ENCODE data around the gene TMEM255A.

TMEM255A gene

DNA sequence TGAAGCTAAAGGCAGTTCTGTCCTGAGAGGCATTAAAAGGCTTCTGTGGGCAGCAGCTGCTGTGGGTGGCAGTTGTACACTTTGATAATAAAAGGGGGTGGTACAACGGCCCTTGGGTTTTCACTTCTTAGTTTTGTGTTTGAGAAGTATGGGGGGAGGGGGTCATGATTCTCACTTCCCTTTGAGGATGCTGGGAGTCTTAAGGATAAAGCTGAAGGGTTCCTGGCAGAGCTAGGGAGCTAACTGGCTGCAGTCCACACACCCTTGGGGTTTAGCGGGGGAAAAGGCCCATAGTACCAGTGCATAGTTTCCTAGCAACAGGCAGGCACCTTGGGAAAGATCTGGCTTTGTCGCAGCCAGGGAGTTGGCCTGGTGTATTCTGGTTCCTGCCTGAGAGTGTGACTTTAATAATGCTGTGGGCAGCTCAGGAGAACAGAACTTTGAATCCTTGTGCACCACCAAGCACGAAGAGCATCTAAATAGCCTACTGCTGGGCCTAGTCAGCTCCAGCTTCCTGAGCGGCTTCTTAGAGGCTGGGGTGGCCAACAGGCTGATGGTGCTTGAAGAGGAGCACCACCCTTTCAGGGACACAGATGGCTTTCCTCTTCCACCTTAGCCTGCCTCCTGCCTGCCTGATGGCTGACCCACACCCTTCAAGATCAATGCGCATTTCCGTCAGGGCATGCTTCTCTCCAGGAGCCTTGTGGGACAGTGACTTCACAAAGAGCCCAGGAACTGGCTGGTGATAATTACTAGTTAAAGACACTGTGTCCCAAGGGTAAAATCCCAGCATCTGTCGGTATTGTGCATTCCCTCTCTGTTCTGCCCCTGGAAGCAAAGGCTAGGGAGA is 48.2 kb downstream of the TMEM255A start:
- peaks cover 2% of the 10 kb centered on the region for H3K36me3 Mint-ChIP-seq (ENCODE audit: low read depth)
- H3K4me1 Mint-ChIP-seq (ENCODE audit: low read depth), result no peaks in the 10 kb centered on the region
- H3K27me3 Mint-ChIP-seq (ENCODE audit: low read depth), result no peaks in the 10 kb centered on the region
- no peaks in the 10 kb centered on the region for H3K9me3 Mint-ChIP-seq
- no peak overlapping the region for H3K27ac Mint-ChIP-seq
- H3K4me3 Mint-ChIP-seq, result no peak overlapping the region

DNA sequence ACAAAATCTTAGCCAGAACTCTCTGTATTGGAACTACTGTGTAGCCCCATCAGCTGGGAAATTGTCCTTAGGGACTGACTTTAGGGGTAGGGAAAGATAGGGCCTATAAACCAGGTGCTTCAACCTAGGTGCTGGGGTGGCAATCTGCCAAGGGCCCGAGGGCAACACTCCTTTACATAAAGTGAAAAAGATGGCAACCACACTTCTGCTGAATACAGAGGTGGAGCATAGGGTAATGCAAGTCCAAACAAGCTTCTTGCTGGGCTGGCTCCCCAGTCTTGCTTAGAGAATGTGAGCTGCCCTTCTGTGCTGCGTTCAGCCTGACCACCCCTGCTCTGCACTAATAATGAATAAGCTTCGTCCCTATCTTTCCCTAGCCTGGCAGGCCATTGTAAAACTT is 50.9 kb downstream of the TMEM255A start:
- Mint-ChIP-seq H3K4me1 (ENCODE audit: low read depth) (peaks cover 2% of the 10 kb centered on the region), H3K27me3 (ENCODE audit: low read depth) (no peaks in the 10 kb centered on the region)

DNA sequence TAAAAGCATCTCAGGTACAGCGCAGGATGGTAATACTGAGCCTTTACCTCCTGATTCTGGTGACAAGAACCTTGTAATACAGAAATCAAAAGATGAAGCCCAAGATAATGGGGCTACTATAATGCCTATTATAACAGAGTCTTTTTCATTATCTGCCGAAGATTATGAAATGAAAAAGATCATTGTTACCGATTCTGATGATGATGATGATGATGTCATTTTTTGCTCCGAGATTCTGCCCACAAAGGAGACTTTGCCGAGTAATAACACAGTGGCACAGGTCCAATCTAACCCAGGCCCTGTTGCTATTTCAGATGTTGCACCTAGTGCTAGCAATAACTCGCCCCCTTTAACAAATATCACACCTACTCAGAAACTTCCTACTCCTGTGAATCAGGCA is 57.5 kb downstream of the TMEM255A start:
- H3K36me3 Mint-ChIP-seq (ENCODE audit: low read depth), result peaks cover 31% of the 10 kb centered on the region
- no peak overlapping the region for H3K4me3 Mint-ChIP-seq
- H3K27ac Mint-ChIP-seq, result no peak overlapping the region
- peaks cover 22% of the 10 kb centered on the region for H3K4me1 Mint-ChIP-seq (ENCODE audit: low read depth)
- H3K27me3 Mint-ChIP-seq (ENCODE audit: low read depth), result no peaks in the 10 kb centered on the region
- H3K9me3 Mint-ChIP-seq, result no peaks in the 10 kb centered on the region

More for the DNA sequence above, 50.9 kb downstream of the TMEM255A start:
- Mint-ChIP-seq H3K36me3 (ENCODE audit: low read depth) (peaks cover 13% of the 10 kb centered on the region), H3K9me3 (no peaks in the 10 kb centered on the region), H3K27ac (no peak overlapping the region), H3K4me3 (no peak overlapping the region)

DNA sequence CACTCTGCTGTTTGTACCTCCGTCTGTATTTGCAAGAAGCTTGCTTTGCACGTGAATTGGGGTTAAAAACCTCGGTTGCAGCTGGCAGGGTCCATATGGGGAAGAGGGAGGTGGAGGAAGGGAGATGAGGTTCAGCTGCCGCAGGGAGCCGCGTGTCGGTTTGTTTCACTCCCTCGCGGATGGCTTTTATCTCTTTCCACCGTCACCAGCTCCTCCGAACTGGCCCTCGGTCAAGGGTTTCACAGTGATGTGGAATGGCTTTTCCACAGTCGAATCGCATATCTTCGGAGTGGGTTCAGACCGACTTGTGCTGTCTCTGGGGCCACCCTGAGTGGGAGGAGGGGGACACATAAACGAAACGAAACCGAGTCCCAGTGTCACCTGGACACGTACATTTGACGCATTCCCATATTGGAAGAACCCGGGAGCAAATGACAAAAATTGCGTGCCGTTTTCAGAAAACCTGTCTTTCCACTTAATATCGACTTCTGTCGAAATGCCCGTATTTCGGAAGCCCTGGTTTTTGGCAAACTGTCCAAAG is 59.7 kb downstream of the TMEM255A start:
- no peaks in the 10 kb centered on the region for H3K9me3 Mint-ChIP-seq
- H3K4me1 Mint-ChIP-seq (ENCODE audit: low read depth), result peaks cover 22% of the 10 kb centered on the region
- peak overlapping the region; percentile 95 for H3K4me3 Mint-ChIP-seq
- H3K27ac Mint-ChIP-seq, result peak overlapping the region; percentile 85
- peaks cover 22% of the 10 kb centered on the region for H3K36me3 Mint-ChIP-seq (ENCODE audit: low read depth)
- peaks cover 5% of the 10 kb centered on the region for H3K27me3 Mint-ChIP-seq (ENCODE audit: low read depth)

DNA sequence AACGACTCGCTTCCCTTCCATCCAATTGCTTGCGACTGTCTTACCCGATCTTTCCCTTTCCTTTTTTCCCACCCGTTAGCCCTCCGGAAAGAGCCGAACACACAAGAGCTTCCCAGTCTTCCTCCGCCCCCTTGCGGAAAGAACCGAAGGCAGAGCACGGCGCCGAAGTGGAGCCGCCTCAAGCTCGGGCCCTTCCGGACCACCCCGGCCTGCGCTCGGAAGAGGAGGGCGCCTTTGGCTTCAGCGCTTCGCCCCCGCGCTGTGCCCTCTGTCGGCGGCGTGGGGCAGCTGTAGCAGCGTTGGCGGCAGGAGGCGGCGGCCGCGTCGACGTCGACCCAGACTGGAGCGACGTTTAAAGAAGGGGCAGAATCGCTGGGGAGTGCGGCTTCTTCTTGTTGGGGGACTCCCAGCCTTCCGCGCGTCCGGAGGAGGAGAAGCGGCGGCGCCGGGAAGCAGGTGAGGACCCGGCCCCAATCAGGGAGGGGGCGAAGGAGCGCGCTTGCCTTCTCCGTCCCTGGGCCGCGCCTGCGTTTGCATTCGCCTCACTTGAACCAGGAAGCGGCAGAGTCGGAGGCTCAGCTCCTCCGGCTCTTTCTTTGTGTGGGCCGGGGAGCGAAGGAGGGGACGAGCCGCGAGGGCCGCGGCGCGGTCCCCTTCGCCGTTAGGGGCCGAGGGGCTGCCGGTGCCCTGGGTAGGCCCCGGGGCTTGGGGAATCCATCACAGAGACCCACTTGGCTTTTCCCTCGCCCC is 60.6 kb downstream of the TMEM255A start, which contains the start of gene ZBTB33:
Gene ZBTB33, plus strand, starts transcription at position 291 of the 750 bp plus-strand sequence. CDS start 2,604 bp downstream, outside the sequence.
- Mint-ChIP-seq H3K27me3 (ENCODE audit: low read depth) (peaks cover 5% of the 10 kb centered on the region), H3K4me1 (ENCODE audit: low read depth) (peaks cover 22% of the 10 kb centered on the region), H3K36me3 (ENCODE audit: low read depth) (peaks cover 19% of the 10 kb centered on the region), H3K4me3 (peak within 1 kb of the TSS; percentile 95), H3K9me3 (no peaks in the 10 kb centered on the region), H3K27ac (peak within 1 kb of the TSS; percentile 98)

DNA sequence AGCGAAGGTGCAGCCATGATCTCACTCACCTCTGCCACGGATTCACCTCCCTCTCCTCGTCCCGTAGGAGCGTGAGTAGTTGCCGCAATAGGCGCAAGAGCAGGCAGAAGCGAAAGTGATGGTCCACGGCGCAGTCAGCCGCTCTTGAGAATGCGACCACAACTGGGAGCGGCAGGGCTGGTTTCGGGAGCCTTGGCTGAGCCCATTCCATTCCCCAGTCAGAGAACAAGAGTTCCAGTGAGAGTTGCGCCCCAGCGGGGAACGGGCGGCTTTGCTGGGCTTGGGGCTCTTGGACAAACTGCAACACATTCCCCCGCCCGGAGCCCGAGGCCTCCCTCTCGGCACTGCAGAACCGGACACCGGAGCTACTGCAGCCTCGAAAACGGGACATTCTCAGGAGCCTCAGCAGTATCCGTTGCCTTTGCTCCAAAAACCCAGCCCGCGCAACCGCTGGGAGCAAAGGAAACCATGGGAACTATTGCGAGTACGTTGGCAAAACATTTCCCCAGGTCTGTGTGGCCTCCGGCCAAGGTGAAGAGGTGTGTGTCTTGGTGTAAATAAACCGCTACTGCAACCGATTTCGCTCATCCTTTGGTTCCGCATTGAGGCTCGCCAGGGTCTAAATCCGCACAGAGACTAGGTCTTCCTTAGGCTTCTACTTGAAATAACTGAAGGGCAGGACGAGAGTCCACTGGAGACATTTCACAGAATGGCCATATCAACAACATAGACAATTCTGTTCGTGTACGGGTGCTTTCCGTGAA is 66.3 kb downstream of the TMEM255A start:
- H3K4me3 Mint-ChIP-seq, result peak overlapping the region; percentile 94
- peaks cover 15% of the 10 kb centered on the region for H3K4me1 Mint-ChIP-seq (ENCODE audit: low read depth)
- peaks cover 5% of the 10 kb centered on the region for H3K27me3 Mint-ChIP-seq (ENCODE audit: low read depth)
- H3K27ac Mint-ChIP-seq, result peak overlapping the region; percentile 83
- H3K9me3 Mint-ChIP-seq, result no peaks in the 10 kb centered on the region
- no peaks in the 10 kb centered on the region for H3K36me3 Mint-ChIP-seq (ENCODE audit: low read depth)

DNA sequence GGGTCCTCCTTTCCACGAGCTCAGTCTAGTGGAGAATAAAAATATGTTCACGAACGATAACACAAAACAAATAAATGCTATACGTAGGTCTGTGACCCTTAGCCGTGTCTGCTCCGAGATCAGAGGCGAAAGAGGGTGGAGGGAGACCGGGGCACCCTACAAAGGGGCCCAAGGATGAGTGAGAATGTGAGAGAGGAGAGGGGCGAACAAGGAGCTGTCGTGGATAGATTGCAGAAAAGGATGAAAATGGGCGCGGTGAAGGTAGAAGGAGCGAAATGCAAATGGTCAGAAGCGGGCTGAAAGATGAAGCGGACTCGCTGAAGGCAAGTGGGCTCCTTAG is 66.9 kb downstream of the TMEM255A start:
- Mint-ChIP-seq H3K4me1 (ENCODE audit: low read depth) (peaks cover 14% of the 10 kb centered on the region), H3K9me3 (no peaks in the 10 kb centered on the region), H3K27ac (peak overlapping the region; percentile 83), H3K4me3 (peak overlapping the region; percentile 94), H3K27me3 (ENCODE audit: low read depth) (peaks cover 5% of the 10 kb centered on the region), H3K36me3 (ENCODE audit: low read depth) (no peaks in the 10 kb centered on the region)

DNA sequence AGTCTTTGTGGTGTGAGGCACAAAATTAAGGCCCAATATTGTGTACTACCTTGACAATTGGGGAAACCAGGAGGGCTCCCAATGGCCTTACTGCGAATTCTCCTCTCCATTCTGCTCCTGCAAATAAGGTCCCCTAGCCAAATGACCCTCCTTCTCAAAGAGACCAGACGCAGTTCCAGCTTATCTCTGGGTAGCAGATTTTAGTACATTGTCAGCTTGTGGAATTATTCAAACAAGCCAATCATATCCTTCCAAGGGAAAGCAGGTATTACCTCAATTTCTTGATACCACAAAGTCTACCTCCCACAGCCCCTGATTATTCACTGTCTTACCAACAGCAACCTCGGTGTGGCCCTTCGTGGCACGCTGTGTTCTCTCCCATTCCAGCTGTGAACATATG is 68.4 kb downstream of the TMEM255A start:
- H3K27me3 Mint-ChIP-seq (ENCODE audit: low read depth), result peaks cover 5% of the 10 kb centered on the region
- no peak overlapping the region for H3K4me3 Mint-ChIP-seq
- no peaks in the 10 kb centered on the region for H3K9me3 Mint-ChIP-seq
- peaks cover 11% of the 10 kb centered on the region for H3K4me1 Mint-ChIP-seq (ENCODE audit: low read depth)
- no peaks in the 10 kb centered on the region for H3K36me3 Mint-ChIP-seq (ENCODE audit: low read depth)
- H3K27ac Mint-ChIP-seq, result no peak overlapping the region

DNA sequence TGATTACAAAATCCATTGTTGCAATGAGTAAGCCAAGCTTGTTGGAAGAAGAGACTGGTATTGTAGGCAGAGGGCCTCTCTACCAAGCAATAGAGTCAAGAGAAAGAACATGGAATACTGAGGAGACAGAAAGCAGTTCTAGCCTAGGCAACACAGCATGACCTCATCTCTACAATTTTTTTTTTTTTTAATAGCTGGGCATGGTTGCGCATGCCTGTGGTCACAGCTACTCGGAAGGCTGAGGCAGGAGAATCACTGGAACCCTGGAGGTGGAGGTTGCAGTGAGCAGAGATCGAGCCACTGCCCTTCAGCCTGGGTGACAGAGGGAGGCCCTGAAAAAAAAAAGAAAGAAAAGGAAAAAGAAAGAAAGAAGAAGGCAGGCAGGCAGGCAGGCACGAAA is 72.3 kb downstream of the TMEM255A start:
- Mint-ChIP-seq H3K27ac (no peak overlapping the region), H3K4me3 (no peak overlapping the region), H3K36me3 (ENCODE audit: low read depth) (no peaks in the 10 kb centered on the region), H3K9me3 (no peaks in the 10 kb centered on the region), H3K4me1 (ENCODE audit: low read depth) (peaks cover 2% of the 10 kb centered on the region), H3K27me3 (ENCODE audit: low read depth) (no peaks in the 10 kb centered on the region)

DNA sequence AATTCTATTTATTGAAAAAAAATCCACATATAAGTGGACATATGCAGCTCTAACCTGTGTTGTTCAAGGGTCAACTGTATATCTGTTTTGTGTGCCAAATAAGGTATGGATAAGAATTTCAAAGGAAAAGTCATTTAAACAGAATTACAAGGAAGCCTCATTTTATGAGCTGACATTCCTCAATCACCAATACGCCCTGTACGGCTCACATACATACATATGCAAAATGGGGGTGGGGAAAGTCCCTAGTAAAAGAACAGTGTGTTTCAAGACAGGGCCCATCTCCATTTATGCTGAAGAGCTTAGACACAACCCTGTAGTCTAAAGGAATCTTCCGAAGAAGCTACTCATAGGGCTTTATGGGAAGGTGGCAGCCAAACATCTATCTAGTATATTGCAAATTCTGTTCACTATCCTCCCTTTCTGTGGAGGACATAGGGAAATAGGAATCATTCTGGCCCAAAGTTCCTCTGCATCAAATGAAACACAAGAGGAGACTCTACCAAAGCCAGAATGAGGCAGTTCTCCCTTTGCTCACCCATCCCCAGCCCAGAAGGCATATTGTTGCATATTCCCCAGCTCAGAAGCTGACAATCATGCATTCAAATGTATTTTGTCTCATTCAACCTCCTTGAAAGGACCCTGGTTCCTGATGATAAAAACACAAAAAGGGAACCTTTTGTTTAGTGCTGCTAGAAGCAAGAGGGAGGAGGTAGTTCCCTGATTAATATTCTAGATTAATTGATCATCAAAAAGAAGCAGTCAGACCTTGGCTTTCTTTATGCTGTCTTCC is 74.4 kb downstream of the TMEM255A start:
- Mint-ChIP-seq H3K27ac (no peak overlapping the region), H3K9me3 (peaks cover under 1% of the 10 kb centered on the region), H3K4me1 (ENCODE audit: low read depth) (no peaks in the 10 kb centered on the region), H3K4me3 (no peak overlapping the region), H3K27me3 (ENCODE audit: low read depth) (no peaks in the 10 kb centered on the region), H3K36me3 (ENCODE audit: low read depth) (no peaks in the 10 kb centered on the region)

DNA sequence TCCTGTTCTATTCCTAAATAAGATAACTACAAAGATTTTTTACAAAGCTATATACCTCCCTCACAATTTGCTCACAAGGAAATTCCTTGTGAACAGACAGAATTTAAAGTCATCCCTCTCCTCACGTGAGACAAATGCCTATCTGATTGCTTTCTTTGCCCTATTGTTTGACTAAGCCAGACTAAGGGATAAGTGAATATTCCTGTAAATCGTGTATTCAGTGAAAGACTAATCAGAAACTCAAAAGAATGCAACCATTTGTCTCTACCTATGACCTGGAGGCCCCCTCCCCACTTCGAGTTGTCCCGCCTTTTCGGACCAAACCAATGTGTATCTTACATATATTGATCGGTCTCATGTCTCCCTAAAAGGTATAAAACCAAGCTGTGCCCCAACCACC is 76.0 kb downstream of the TMEM255A start:
- no peaks in the 10 kb centered on the region for H3K36me3 Mint-ChIP-seq (ENCODE audit: low read depth)
- H3K4me3 Mint-ChIP-seq, result no peak overlapping the region
- no peak overlapping the region for H3K27ac Mint-ChIP-seq
- peaks cover 2% of the 10 kb centered on the region for H3K9me3 Mint-ChIP-seq
- no peaks in the 10 kb centered on the region for H3K27me3 Mint-ChIP-seq (ENCODE audit: low read depth)
- H3K4me1 Mint-ChIP-seq (ENCODE audit: low read depth), result no peaks in the 10 kb centered on the region

DNA sequence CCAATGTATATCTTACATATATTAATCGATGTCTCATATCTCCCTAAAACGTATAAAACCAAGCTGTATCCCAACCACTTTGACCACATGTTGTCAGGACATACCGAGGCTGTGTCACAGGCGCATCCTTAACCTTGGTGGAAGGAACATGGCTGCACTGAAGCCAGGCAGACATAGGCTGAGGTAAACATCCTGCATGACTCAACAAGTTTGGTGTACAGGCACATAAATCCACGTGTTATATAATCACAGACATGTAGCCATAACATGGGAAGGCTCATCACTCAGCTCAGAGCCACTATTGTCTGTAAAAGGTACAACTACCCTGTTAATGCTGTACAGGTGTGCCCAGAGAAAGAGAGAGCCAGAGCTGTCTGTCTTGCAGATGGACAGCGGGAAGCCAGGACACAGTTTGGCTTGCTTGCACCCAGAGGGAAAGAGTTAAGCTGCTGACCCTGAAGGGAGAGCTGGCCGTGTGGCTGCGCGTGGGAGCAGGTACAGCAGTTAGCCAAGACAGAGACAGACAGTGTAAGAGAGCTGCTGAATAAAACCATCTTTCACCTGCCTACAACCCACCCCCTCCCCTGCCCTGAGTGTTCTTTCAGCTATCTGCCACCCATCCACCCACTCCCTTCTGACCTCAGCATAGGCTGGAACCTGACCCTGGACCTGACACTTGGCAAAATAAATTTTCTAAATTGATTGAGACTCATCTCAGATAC is 82.9 kb downstream of the TMEM255A start:
- Mint-ChIP-seq H3K4me1 (ENCODE audit: low read depth) (no peaks in the 10 kb centered on the region), H3K27ac (no peak overlapping the region), H3K27me3 (ENCODE audit: low read depth) (no peaks in the 10 kb centered on the region), H3K36me3 (ENCODE audit: low read depth) (no peaks in the 10 kb centered on the region), H3K9me3 (peaks cover 2% of the 10 kb centered on the region), H3K4me3 (no peak overlapping the region)

DNA sequence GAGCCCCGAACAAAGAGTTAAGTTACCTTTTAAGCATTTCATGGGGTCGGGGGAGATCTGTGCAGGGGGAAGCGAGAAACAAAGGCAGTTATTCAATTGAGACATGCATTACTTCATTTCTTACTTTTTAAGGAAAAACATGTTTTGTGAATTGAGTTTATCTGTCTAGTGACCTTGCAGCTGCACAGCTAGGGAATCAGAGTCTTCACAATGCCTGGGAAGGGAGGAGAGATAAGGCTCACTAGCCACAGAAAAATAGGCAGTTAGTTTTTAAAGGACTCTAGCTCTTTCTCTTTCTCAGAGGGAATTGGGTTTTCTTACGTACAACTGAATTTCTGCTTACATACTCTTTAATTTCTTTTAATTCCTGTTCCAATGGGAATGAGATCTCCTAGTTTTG is 86.9 kb downstream of the TMEM255A start:
- Mint-ChIP-seq H3K27me3 (ENCODE audit: low read depth) (no peaks in the 10 kb centered on the region), H3K4me1 (ENCODE audit: low read depth) (no peaks in the 10 kb centered on the region), H3K4me3 (no peak overlapping the region), H3K27ac (no peak overlapping the region), H3K9me3 (no peaks in the 10 kb centered on the region), H3K36me3 (ENCODE audit: low read depth) (no peaks in the 10 kb centered on the region)
